ENCODE data around the gene CTNNAL1. TPM values are rescaled to one million over a fixed set of nuclear protein-coding genes. Genes with fewer than 3 reads are reported as not detected.
"Not testable (repeated sequence)": the region's sequence is repeated elsewhere in the genome, so short reads cannot be mapped to it uniquely, and the experiment has no call there.

The CTNNAL1 gene, protein sequence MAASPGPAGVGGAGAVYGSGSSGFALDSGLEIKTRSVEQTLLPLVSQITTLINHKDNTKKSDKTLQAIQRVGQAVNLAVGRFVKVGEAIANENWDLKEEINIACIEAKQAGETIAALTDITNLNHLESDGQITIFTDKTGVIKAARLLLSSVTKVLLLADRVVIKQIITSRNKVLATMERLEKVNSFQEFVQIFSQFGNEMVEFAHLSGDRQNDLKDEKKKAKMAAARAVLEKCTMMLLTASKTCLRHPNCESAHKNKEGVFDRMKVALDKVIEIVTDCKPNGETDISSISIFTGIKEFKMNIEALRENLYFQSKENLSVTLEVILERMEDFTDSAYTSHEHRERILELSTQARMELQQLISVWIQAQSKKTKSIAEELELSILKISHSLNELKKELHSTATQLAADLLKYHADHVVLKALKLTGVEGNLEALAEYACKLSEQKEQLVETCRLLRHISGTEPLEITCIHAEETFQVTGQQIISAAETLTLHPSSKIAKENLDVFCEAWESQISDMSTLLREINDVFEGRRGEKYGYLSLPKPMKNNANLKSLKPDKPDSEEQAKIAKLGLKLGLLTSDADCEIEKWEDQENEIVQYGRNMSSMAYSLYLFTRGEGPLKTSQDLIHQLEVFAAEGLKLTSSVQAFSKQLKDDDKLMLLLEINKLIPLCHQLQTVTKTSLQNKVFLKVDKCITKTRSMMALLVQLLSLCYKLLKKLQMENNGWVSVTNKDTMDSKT
- total RNA-seq, result 16.4 TPM

- Histone ChIP-seq H3K9me3 (no peaks in the 10 kb centered on the region), H3K27me3 (no peaks in the 10 kb centered on the region), H3K4me3 (peak within 1 kb of the TSS; percentile 87 to 98), H3K36me3 (no peaks in the 10 kb centered on the region), H3K4me1 (peaks cover 0 to 14% of the 10 kb centered on the region in 2 donors), H3K27ac (peak within 1 kb of the TSS; percentile 94 to 99)
- TF ChIP-seq, protein P1, sequence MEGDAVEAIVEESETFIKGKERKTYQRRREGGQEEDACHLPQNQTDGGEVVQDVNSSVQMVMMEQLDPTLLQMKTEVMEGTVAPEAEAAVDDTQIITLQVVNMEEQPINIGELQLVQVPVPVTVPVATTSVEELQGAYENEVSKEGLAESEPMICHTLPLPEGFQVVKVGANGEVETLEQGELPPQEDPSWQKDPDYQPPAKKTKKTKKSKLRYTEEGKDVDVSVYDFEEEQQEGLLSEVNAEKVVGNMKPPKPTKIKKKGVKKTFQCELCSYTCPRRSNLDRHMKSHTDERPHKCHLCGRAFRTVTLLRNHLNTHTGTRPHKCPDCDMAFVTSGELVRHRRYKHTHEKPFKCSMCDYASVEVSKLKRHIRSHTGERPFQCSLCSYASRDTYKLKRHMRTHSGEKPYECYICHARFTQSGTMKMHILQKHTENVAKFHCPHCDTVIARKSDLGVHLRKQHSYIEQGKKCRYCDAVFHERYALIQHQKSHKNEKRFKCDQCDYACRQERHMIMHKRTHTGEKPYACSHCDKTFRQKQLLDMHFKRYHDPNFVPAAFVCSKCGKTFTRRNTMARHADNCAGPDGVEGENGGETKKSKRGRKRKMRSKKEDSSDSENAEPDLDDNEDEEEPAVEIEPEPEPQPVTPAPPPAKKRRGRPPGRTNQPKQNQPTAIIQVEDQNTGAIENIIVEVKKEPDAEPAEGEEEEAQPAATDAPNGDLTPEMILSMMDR (IDR thresholded peaks at IDR 0.05), result no peak
- intact Hi-C loops (cut with DNase I), result loop anchor here (1.0 to 5.0 kb wide), 6 partner anchors 24 to 536 kb away; partner anchors contain the start of genes ABITRAM and ELP1
- peak; percentile 81 to 98 for DNase-seq (ENCODE audit: low spot score in 2 of 2)
Observed at GRCh38 chr9:109012876-109013678, at the start of gene CTNNAL1. Gene CTNNAL1, minus strand, starts transcription at chr9:109013499. Its CDS starts 57 bp downstream, at chr9:109013442.

GRCh38 chr9:109062543-109062942, 49.2 kb upstream of the CTNNAL1 start:
- intact Hi-C loops (cut with DNase I), result no loop called here
- Histone ChIP-seq H3K27ac (no peak overlapping the region), H3K36me3 (peaks cover 37 to 66% of the 10 kb centered on the region in 2 donors), H3K9me3 (no peaks in the 10 kb centered on the region), H3K4me1 (no peaks in the 10 kb centered on the region), H3K4me3 (no peak overlapping the region), H3K27me3 (no peaks in the 10 kb centered on the region)
- no peak for DNase-seq (ENCODE audit: low spot score in 2 of 2)
- TF ChIP-seq, protein P1 (IDR thresholded peaks at IDR 0.05), result no peak

DNA sequence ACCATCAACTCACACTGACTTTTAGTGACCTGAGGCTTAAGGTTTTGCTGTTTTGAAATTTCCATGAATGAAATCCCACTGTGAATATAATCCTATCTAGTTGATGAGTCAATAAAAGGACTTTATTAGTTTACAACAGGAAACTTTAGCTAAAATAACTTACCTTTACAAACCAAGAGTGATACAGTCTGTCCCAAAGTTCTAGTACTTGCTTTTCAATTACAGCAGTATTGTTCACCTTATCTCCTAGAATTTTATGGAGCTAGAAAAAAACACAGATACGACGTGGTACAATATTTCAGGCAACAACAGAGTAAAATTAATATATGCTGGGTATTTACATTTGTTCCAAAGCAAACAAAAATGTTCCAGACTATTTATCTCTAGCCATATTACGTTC, 46.9 kb upstream of the CTNNAL1 start:
- H3K36me3 ChIP-seq, result peaks cover 44 to 70% of the 10 kb centered on the region in 2 donors

DNA sequence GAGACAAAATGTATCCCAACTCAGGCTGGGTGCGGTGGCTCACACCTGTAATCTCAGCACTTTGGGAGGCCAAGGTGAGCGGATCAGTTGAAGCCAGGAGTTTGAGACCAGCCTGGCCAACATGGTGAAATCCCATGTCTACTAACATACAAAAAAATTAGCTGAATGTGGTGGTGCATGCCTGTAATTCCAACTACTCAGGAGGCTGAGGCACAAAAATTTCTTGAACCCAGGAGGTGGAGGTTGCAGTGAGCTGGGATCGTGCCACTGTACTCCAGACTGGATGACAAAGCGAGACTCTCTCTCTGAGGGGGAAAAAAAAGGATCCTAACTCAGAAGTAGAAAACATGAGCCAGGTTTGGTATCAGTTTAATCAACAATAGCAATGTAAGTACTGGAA, 39.8 kb upstream of the CTNNAL1 start:
- intact Hi-C loops (cut with DNase I); H3K4me1 ChIP-seq; DNase-seq (ENCODE audit: low spot score in 2 of 2); H3K9me3 ChIP-seq; H3K4me3 ChIP-seq; H3K27me3 ChIP-seq: not testable (repeated sequence)
- peaks cover 40 to 60% of the 10 kb centered on the region in 2 donors for H3K36me3 ChIP-seq
- peak overlapping the region; percentile 50 to 57 for H3K27ac ChIP-seq

More for the DNA sequence above, 46.9 kb upstream of the CTNNAL1 start:
- Histone ChIP-seq H3K27me3 (no peaks in the 10 kb centered on the region), H3K9me3 (no peaks in the 10 kb centered on the region), H3K4me1 (no peaks in the 10 kb centered on the region), H3K27ac (peak overlapping the region in 1 of 2 donors; percentile 23), H3K4me3 (no peak overlapping the region)
- intact Hi-C loops (cut with DNase I), result no loop called here
- DNase-seq (ENCODE audit: low spot score in 2 of 2), result no peak
- TF ChIP-seq, protein P1 (IDR thresholded peaks at IDR 0.05), result no peak

DNA sequence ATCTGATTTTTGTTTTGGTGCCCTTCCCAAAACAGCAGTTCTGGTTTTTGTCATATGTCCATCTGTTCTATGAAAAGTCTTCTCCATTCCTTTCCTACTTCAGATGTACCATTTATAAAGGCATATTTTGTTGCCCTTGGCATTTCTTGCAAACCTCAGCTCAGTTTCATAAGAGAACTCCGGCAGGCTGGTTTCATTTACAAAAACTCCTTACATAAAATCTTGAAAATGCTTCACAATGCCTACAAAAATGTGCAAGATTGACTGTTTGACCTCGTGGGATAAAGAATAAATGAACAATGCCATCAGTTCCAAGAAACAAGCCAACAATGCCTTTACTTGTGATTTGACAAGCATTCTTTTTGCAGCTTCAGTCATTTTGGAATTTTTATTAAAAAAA, 39.1 kb upstream of the CTNNAL1 start:
- Histone ChIP-seq H3K36me3 (peaks cover 41 to 65% of the 10 kb centered on the region in 2 donors), H3K27me3 (no peaks in the 10 kb centered on the region), H3K9me3 (no peaks in the 10 kb centered on the region), H3K4me3 (no peak overlapping the region), H3K27ac (peak overlapping the region; percentile 50 to 57), H3K4me1 (peaks cover 0 to 9% of the 10 kb centered on the region in 2 donors)
- TF ChIP-seq, protein P1 (IDR thresholded peaks at IDR 0.05), result no peak
- intact Hi-C loops (cut with DNase I), result no loop called here
- DNase-seq (ENCODE audit: low spot score in 2 of 2), result no peak

All from ascending aorta (tissue), 2 donors.